SK-N-SH (cell line): ENCODE measurements around the gene XCR1.

Experiments
- JUND ChIP-seq: IDR thresholded peaks from 2 replicates; pipeline ENCODE4 v1.4.0; 2012
- POLR2AphosphoS5 ChIP-seq: IDR thresholded peaks from 2 replicates; pipeline ENCODE4 v1.6.1; 2012; ENCODE audit warnings: low read depth, low read length
- YY1 ChIP-seq: IDR thresholded peaks from 2 replicates; pipeline ENCODE4 v1.4.0; 2012; ENCODE audit warnings: low read depth, mild to moderate bottlenecking
- TF ChIP-seq, protein P1 (sequence below): fragments of 200-600 bp; sonication (generic); IDR thresholded peaks from 2 replicates; pipeline ENCODE4 v1.6.1; 2017; ENCODE audit warnings: antibody characterized with exemption, mild to moderate bottlenecking, moderate library complexity

DNA sequence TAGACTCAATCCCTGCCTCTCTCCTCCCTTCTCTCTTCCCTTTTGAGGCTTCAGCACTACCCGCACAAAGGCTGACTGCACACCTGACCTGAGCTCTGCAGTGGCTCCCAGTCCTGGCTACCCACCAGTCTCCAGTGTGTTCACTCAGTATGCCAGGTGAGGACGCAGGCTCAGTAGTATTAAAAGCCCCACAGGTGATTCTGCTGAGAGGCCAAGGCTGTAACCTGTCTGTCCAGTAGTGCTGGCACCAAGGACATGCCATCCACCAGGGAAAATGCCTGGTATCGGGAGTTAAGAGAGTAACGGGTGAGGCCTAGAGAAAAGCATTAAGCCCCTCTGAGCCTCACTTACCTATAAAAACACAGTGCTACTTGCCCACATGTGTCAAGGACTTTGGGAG is 52.6 kb downstream of the XCR1 start:
- TF ChIP-seq YY1 = no peak
- no peak for TF ChIP-seq JUND
- TF ChIP-seq, protein P1, sequence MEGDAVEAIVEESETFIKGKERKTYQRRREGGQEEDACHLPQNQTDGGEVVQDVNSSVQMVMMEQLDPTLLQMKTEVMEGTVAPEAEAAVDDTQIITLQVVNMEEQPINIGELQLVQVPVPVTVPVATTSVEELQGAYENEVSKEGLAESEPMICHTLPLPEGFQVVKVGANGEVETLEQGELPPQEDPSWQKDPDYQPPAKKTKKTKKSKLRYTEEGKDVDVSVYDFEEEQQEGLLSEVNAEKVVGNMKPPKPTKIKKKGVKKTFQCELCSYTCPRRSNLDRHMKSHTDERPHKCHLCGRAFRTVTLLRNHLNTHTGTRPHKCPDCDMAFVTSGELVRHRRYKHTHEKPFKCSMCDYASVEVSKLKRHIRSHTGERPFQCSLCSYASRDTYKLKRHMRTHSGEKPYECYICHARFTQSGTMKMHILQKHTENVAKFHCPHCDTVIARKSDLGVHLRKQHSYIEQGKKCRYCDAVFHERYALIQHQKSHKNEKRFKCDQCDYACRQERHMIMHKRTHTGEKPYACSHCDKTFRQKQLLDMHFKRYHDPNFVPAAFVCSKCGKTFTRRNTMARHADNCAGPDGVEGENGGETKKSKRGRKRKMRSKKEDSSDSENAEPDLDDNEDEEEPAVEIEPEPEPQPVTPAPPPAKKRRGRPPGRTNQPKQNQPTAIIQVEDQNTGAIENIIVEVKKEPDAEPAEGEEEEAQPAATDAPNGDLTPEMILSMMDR = no peak
- no peak for TF ChIP-seq POLR2AphosphoS5
